Measurements from ENCODE around the gene ACOT7. TPM values are rescaled to one million over a fixed set of nuclear protein-coding genes. Genes with fewer than 3 reads are reported as not detected.

ACOT7 gene
- total and polyA plus RNA-seq, 11 donors: 5.7 to 38.9 (median 12.6) TPM

DNA sequence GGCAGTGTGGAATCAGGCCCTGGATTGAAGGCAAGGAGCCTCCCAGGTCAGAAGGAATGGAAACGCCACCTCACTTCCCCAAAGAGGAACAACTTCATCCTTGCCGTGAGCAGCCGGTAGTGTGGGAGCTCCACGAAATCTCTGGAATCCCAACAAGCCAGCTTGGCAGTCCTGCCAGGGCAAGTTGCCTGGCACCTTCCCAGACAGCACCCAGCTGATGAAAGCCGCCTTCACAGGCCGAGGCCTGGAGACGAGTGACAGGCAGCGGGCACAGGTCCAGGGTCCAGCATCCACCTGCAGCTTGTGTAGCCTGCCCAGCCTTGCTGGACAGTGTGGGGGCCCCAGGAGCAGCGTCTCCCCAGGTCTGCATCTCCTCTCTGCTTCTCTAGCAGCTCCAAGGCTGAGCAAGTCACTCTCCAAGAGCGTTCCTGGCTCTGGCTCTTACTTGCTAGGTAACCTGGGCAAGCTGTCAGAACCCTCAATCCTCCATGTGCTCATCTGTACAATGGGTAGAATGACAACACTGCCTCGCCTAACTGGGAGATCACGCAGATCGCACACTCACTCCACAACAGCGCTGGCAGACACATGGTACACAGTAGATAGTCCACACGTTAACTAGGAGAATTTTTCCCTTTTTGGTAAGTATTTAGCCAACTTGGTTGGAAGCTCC lies 43.0 kb downstream of the ACOT7 start:
- intact Hi-C loops (cut with DNase I): no loop called here
- peak; percentile 49 to 66 (median 56) for ATAC-seq

DNA sequence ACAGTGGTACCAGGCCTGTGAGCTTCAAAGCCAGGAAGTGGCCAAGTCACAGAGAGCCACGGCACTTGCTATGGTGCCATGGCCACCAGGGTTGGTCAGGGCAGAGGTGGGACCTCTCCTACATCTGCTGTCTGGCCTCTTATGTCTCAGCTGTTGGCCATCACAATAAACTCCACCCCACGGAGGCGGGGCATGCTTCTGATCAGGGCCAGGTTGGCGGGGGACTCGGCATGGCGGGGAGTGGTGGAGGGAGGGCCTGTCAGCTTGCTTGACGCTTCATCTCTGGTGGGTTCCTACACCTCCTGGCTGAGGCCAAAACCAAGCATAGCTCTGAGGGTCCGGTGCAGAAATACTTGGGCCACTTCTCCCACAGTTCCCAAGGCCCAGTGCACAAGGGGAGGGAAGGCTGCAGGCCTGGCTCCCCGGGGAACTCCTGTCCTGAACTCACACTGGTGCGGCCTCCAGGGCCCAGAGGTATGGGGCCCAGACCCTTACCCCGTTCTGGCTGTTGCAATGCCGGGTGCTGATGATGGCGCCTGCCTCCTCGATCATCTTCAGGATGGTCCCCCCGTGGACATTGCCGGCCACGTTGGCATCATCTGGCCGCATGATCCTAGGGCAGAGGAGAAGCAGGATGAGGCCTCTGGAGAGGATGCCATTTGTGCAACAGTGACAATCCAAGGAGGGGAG lies 44.2 kb downstream of the ACOT7 start:
- DNase-seq (no peak), ATAC-seq (no peak)
- intact Hi-C loops (cut with DNase I): loop anchor here in 7 of 10 donors (2.0 to 10.0 kb wide), 5 partner anchors 53 to 305 kb away; partner anchors contain the start of gene KCNAB2 (in 1 of the 7)
- no peaks in the 10 kb centered on the region for H3K9me3 ChIP-seq
- peaks cover 0 to 56% (median 30%) of the 10 kb centered on the region in 12 donors for H3K4me1 ChIP-seq
- peak overlapping the region in 8 of 12 donors; percentile 32 to 79 (median 64) for H3K27ac ChIP-seq
- no peaks in the 10 kb centered on the region for H3K36me3 ChIP-seq
- H3K4me3 ChIP-seq: no peak overlapping the region
- 91 to 96% (median 94%) methylated on average over 10 to 18 of the region's 18 CpGs for WGBS, 4 donors
- H3K27me3 ChIP-seq: no peaks in the 10 kb centered on the region
- no peak for TF ChIP-seq POLR2A (IDR thresholded peaks at IDR 0.05)

More for the DNA sequence above, 43.0 kb downstream of the ACOT7 start:
- no peaks in the 10 kb centered on the region for H3K27me3 ChIP-seq
- H3K4me1 ChIP-seq: peaks cover 0 to 57% (median 30%) of the 10 kb centered on the region in 12 donors
- no peaks in the 10 kb centered on the region for H3K9me3 ChIP-seq
- DNase-seq: peak; percentile 83 to 92 (median 89)
- no peaks in the 10 kb centered on the region for H3K36me3 ChIP-seq
- WGBS, 4 donors: 56 to 74% (median 67%) methylated on average over 11 to 15 of the region's 15 CpGs
- H3K27ac ChIP-seq: peak overlapping the region in 1 of 12 donors; percentile 41
- no peak for TF ChIP-seq POLR2A (IDR thresholded peaks at IDR 0.05)
- TF ChIP-seq, protein P1, sequence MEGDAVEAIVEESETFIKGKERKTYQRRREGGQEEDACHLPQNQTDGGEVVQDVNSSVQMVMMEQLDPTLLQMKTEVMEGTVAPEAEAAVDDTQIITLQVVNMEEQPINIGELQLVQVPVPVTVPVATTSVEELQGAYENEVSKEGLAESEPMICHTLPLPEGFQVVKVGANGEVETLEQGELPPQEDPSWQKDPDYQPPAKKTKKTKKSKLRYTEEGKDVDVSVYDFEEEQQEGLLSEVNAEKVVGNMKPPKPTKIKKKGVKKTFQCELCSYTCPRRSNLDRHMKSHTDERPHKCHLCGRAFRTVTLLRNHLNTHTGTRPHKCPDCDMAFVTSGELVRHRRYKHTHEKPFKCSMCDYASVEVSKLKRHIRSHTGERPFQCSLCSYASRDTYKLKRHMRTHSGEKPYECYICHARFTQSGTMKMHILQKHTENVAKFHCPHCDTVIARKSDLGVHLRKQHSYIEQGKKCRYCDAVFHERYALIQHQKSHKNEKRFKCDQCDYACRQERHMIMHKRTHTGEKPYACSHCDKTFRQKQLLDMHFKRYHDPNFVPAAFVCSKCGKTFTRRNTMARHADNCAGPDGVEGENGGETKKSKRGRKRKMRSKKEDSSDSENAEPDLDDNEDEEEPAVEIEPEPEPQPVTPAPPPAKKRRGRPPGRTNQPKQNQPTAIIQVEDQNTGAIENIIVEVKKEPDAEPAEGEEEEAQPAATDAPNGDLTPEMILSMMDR (IDR thresholded peaks at IDR 0.05): no peak
- H3K4me3 ChIP-seq: no peak overlapping the region

DNA sequence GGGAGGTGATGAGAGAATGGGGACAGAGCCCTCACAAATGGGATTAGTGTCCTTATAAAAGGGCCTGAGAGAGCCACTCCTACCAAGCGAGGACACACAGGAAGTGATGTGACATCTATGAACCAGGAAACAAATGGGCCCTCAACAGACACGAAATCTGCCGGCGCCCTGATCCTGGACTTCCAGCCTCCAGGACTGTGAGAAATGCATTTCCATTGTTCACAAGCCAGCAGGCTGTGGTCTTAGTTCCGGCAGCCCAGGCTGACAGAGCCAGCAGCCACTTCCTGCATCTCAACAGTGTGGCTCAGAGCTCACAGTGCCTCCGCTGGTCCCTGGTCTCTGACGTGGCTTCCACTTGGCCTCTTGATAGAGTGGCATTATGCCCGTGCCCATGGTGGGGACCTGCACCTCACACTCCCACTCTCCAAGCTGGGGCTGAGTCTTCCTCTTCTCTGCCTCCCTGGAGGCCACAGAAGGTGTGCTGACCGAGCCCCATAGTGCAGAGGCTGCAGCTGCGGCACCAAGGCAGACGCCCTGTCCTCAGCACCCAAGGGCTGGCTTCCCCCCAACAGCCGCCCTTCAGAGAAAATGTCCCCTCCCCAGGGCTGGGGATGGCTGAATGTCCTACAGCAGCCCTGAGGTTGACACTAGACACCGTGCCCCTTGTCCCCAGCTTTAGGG lies 44.9 kb downstream of the ACOT7 start:
- DNase-seq (peak in 2 of 5 donors; percentile 60), ATAC-seq (peak in 3 of 4 donors; percentile 17 to 70 (median 32))
- intact Hi-C loops (cut with DNase I): loop anchor here in 9 of 10 donors (1.0 to 10.0 kb wide), 6 partner anchors 54 to 304 kb away; partner anchors contain the start of gene KCNAB2 (in 1 of the 9)
- H3K4me3 ChIP-seq: peak overlapping the region in 1 of 12 donors; percentile 26
- peaks cover 0 to 49% (median 24%) of the 10 kb centered on the region in 12 donors for H3K4me1 ChIP-seq
- no peaks in the 10 kb centered on the region for H3K27me3 ChIP-seq
- H3K9me3 ChIP-seq: no peaks in the 10 kb centered on the region
- H3K36me3 ChIP-seq: no peaks in the 10 kb centered on the region
- WGBS, 4 donors: 40 to 68% (median 64%) methylated on average over 9 to 13 of the region's 13 CpGs
- TF ChIP-seq POLR2A (IDR thresholded peaks at IDR 0.05): no peak
- TF ChIP-seq, protein P1 (IDR thresholded peaks at IDR 0.05): no peak
- H3K27ac ChIP-seq: peak overlapping the region in 11 of 12 donors; percentile 7 to 79 (median 62)

DNA sequence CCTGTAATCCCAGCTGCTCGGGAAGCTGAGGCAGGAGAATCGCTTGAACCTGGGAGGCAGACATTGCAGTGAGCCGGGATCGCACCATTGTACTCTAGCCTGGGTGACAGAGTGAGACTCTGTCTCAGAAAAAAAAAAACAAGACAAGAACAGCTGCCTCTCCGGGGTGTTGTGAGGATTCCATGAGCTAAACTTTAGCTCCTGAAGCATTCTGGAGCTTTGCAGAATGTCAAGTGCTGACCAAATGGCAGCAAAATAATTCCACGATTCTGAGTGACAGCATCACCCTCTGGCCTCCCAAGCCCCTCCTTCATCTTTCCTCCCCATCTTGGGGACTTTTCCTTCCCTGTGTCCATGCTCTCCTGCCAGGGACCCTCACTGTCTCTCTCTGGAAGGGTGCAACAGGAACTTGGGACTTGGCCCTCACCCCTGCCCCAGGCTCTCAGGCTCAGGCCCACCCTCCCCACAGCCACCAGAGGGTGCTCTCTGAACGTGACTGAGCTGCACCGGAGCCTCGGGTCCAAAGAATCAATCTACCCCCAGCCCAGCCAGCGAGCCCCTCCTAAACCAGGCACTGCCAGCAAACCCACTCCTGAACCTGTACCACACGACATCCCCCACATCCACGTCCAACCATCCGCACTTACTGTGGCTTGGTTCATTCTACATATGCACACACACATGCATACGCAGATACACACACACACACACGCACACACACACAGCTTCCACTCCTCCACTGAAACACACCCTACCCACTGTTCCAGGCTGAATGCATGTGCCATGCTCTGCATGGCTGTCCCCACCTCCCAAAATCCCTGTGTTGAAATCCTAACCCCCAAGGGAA lies 45.7 kb downstream of the ACOT7 start:
- Histone ChIP-seq H3K9me3 (no peaks in the 10 kb centered on the region), H3K27ac (peak overlapping the region in 11 of 12 donors; percentile 7 to 79 (median 62)), H3K36me3 (no peaks in the 10 kb centered on the region), H3K27me3 (no peaks in the 10 kb centered on the region), H3K4me3 (peak overlapping the region in 1 of 12 donors; percentile 26), H3K4me1 (peaks cover 0 to 41% (median 17%) of the 10 kb centered on the region in 12 donors)
- intact Hi-C loops (cut with DNase I): loop anchor here in 9 of 10 donors (1.0 to 10.0 kb wide), 6 partner anchors 54 to 303 kb away; partner anchors contain the start of gene KCNAB2 (in 1 of the 9)
- no peak for DNase-seq
- WGBS, 4 donors: 71 to 78% (median 76%) methylated on average over 15 of the region's 15 CpGs
- ATAC-seq: peak in 2 of 4 donors; percentile 26 to 36
- TF ChIP-seq, protein P1 (IDR thresholded peaks at IDR 0.05): peak; percentile 54 to 74 (median 60)
- TF ChIP-seq POLR2A (IDR thresholded peaks at IDR 0.05): no peak
